Neural progenitor cell (in vitro differentiated cells): ENCODE measurements around the gene VPS45.

Experiments used
- EZH2 ChIP-seq: fragments of 200-600 bp; sonication (generic); IDR thresholded peaks from 2 replicates; pipeline ENCODE4 v1.6.1; 2017; ENCODE audit warnings: antibody characterized with exemption, mild to moderate bottlenecking, moderate library complexity
- EZH2phosphoT487 ChIP-seq: fragments of 200-600 bp; sonication (generic); IDR thresholded peaks from 2 replicates; pipeline ENCODE4 v1.6.1; 2017; ENCODE audit warnings: antibody characterized with exemption
- TF ChIP-seq, protein P1 (sequence below): fragments of 200-600 bp; sonication (generic); IDR thresholded peaks from 2 replicates; pipeline ENCODE4 v1.5.1; 2017; ENCODE audit warnings: antibody characterized with exemption, mild to moderate bottlenecking

DNA sequence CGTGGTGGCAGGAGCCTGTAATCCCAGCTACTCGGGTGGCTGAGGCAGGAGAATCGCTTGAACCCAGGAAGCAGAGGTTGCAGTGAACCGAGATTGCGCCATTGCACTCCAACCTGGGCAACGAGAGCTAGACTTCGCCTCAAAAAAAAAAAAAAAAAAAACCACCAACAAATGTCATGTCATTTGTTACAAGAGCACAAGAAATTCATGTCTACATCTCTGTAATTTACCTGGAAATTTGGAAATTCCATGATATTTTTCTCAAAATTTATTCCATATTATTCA is 16.5 kb upstream of the VPS45 start:
- TF ChIP-seq, protein P1, sequence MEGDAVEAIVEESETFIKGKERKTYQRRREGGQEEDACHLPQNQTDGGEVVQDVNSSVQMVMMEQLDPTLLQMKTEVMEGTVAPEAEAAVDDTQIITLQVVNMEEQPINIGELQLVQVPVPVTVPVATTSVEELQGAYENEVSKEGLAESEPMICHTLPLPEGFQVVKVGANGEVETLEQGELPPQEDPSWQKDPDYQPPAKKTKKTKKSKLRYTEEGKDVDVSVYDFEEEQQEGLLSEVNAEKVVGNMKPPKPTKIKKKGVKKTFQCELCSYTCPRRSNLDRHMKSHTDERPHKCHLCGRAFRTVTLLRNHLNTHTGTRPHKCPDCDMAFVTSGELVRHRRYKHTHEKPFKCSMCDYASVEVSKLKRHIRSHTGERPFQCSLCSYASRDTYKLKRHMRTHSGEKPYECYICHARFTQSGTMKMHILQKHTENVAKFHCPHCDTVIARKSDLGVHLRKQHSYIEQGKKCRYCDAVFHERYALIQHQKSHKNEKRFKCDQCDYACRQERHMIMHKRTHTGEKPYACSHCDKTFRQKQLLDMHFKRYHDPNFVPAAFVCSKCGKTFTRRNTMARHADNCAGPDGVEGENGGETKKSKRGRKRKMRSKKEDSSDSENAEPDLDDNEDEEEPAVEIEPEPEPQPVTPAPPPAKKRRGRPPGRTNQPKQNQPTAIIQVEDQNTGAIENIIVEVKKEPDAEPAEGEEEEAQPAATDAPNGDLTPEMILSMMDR: no peak
- no peak for TF ChIP-seq EZH2
- TF ChIP-seq EZH2phosphoT487: no peak
